Measurements from ENCODE around the gene AGTR1. TPM values are rescaled to one million over a fixed set of nuclear protein-coding genes. Genes with fewer than 3 reads are reported as not detected.
"Not testable (repeated sequence)": the region's sequence is repeated elsewhere in the genome, so short reads cannot be mapped to it uniquely, and the experiment has no call there.

AGTR1 gene
- total RNA-seq, 1 donor from 2014 or later: 2.2 TPM

- DNase-seq: peak; percentile 32
Observed at GRCh38 chr3:148718982-148719862, 21.5 kb downstream of the AGTR1 start.

DNA sequence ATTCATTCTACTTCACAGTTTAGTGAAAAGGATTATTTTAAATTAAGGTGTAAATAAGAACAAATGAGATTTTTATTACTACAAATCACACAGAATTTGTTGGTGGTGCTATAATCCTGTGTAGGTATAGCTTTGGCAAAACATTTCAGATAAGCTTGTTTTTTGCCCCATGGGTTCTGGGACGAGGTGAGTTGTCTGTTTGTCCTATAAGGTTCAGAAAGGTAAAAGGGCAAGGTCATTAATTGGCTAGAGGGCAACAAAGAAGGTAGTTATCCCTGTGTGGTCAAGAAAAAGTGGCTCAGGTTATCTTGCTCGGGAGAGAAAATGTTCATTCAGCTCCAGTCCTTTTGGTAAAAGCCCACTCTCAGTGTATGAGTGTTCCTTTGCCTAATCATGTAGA lies 23.2 kb downstream of the AGTR1 start:
- no peak for DNase-seq

DNA sequence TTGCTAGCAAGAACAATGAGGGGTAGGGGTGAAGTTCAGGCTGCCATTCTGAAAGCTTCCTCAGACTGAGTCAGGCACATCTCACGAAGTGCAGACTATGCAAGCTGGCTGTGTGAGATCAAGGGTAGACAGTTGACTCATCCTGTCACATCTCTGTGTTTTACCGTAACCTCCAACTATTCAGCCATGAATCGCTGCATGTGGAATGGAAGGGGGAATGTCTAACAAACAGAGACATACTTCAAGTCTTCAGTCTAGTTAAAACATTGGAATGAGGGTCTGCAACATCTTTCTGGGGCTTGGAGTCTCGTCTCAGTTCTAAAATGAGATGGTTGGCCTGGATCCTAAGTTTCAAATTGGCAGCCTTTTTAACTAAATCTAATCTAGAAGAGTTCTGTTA lies 25.9 kb downstream of the AGTR1 start:
- no peak for DNase-seq

DNA sequence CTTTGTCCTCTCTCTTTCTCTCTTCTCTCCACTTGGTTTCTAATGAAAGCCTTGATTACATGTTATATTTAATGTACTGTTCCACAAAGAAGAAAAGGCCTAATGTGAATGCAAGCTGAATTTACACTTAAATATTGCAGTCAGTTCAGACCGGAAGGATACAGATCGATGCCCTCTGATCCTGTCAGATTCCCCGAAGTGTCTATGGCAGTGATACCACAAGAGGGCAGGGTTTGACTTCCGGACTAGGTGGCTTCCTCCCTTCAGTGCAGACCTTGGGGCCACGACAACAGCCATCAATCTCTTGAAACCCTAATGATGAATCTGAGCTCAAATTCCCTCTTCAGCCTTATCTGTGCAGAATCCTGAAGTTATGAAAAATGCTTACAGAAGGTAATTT lies 29.5 kb downstream of the AGTR1 start:
- DNase-seq: peak; percentile 36

DNA sequence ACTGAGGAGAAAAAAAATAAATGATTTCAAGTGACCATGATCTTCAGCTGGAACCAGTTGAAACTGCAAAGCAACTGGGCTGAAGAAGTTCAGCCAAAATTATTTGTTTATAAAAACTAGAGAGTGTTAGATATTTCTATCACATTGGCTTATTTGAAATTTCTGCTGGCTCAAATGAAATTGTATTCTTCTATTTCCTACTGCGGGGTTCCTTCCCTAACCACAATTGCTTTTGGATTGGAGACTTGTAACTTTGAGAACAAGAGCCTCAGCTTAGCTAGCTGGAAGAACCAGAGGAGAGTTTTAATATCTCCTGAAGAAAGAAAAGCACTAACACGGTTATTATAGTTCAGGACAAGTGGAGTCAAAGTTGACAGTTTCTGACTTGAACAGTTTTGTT lies 31.1 kb downstream of the AGTR1 start:
- DNase-seq: no peak

DNA sequence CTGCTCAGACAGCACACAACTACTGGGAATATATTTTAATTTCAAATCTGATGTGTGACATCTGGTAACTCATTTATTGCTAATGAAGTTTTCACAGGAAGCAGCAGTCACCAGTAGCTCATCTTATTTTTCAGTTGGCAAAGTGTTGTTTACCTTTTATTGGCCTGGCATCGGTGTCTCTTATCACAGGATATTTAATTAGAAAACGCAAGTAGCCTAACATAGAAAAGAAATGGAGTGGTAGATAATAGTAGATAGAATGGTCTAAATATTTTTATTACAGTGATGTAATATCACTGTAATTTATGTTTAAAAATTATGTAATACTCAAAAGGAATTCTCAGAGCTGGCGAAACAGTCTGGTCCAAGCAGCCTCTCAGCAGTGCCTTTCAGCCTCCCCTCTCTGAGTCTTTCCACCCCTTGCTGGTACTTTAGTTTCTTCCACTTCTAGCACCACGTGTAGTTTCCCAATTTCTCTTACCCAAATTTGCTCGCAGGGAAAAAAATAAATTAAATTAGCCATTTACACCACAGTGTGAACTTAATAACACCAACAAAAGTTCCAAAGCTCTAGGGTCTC lies 31.9 kb downstream of the AGTR1 start:
- no peak for DNase-seq

GRCh38 chr3:148730676-148731075 lies 33.0 kb downstream of the AGTR1 start:
- DNase-seq: no peak

- no peak for DNase-seq
Observed at GRCh38 chr3:148735597-148735996, 37.9 kb downstream of the AGTR1 start.

- DNase-seq: no peak
Observed at GRCh38 chr3:148736086-148736485, 38.4 kb downstream of the AGTR1 start.

- no peak for DNase-seq
Observed at GRCh38 chr3:148737104-148737530, 39.4 kb downstream of the AGTR1 start.

GRCh38 chr3:148739720-148740119 lies 42.0 kb downstream of the AGTR1 start:
- DNase-seq: no peak

GRCh38 chr3:148740291-148740690 lies 42.6 kb downstream of the AGTR1 start:
- no peak for DNase-seq

- no peak for DNase-seq
Observed at GRCh38 chr3:148741219-148741618, 43.5 kb downstream of the AGTR1 start.

GRCh38 chr3:148742118-148742517 lies 44.4 kb downstream of the AGTR1 start:
- no peak for DNase-seq

- no peak for DNase-seq
Observed at GRCh38 chr3:148746053-148746452, 48.4 kb downstream of the AGTR1 start.

DNA sequence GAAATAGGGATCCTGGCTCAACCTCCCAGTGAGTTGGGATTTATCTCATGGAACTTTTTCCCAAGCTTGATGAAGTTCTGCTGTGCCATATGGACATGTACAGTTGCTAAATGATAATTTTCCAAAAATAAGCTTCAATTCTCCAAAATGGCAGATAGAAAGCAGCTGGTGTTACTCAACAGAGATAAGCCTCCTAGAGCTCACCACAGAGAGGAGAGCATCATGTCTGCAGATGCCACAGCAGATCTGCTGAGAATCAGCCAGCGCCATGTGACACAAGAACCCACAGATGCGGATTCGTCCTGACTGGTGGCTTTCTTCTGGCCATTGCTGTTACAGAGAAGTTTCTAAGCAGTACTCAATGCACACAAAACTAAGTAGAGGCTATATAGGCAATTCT lies 50.6 kb downstream of the AGTR1 start:
- DNase-seq: no peak

DNA sequence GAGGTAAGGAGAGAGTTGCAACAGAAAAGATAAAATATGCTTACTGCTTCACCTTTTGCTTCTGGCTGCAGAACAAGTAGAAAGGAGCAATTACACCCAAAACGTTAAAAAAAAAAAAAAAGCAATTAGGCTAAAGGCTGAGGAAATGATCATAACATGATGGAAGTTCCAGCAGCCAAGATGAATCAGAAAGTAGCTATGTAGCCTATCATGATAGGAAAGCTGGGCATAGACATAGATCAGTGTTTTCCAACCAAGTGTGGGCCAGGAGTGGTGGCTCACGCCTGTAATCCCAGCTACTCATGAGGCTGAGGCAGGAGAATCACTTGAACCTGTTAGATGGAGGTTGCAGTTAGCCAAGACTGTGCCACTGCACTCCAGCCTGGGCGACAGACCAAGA lies 52.6 kb downstream of the AGTR1 start:
- DNase-seq: no peak

- no peak for DNase-seq
Observed at GRCh38 chr3:148751461-148751860, 53.8 kb downstream of the AGTR1 start.

DNA sequence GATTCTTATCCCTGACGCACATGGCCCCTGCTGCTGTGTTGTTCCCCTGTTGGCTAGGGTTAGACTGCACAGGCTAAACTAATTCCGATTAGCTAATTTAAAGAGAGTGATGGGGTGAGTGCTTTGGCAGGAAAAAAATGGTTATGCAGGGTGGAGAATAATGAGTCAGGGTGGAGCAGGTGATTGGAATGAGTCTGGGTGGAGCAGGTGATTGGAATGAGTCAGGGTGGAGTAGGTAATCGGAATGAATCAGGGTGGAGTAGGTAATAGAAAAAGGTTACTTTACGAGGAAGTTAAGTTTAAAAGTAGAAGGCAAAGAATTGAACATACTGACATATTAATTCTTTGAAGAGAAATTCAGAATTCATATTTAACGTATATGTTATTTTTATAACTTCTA lies 55.7 kb downstream of the AGTR1 start:
- DNase-seq: not testable (repeated sequence)

GRCh38 chr3:148755570-148755969 lies 57.9 kb downstream of the AGTR1 start:
- DNase-seq: no peak

DNA sequence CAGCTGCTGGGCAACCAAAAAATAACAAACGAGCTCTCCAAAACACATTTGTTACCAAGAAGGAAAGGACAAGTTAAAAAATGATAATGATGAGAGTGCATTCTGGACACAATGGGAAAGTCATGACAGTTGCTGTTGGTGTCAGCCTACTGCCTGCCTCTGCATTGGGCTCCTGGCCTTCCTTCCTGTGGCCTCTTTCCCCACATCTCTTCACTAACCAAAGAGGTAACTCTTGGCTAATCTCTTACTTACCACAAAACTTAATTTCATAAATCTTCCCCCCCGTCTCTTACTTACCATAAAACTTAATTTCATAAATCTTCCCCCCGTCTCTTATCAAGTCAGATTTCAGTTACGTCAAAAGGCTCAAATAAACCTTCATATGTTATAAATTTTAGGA lies 58.6 kb downstream of the AGTR1 start:
- DNase-seq: no peak

GRCh38 chr3:148757238-148758215 lies 59.8 kb downstream of the AGTR1 start:
- no peak for DNase-seq
